ENCODE measurements around the gene SLC16A11.
"Not testable (repeated sequence)": the region's sequence is repeated elsewhere in the genome, so short reads cannot be mapped to it uniquely, and the experiment has no call there.

SLC16A11 gene

GRCh38 chr17:6994118-6994598 is 49.7 kb downstream of the SLC16A11 start:
- no peak overlapping the region for H3K4me3 ChIP-seq (ENCODE audit: low read length)
- no peak for DNase-seq (ENCODE audit: low read depth, low spot score)

GRCh38 chr17:6993613-6994056 is 50.3 kb downstream of the SLC16A11 start:
- DNase-seq (ENCODE audit: low read depth, low spot score); H3K4me3 ChIP-seq (ENCODE audit: low read length): not testable (repeated sequence)

Data from Jurkat, Clone E6-1 (cell line).